ENCODE measurements around the gene ZNF783.

ZNF783 gene

GRCh38 chr7:149295481-149295850, 33.5 kb downstream of the ZNF783 start:
- no peaks in the 10 kb centered on the region for H4K20me1 ChIP-seq (ENCODE audit: insufficient read depth, low read length)
- H3K27me3 ChIP-seq (ENCODE audit: low read depth, low read length): no peaks in the 10 kb centered on the region
- no peak overlapping the region for H3K4me3 ChIP-seq (ENCODE audit: low read length)
- no peaks in the 10 kb centered on the region for H3K9me3 ChIP-seq (ENCODE audit: insufficient read depth, low read length)
- H3K4me1 ChIP-seq (ENCODE audit: low read length): no peaks in the 10 kb centered on the region
- H3K79me2 ChIP-seq (ENCODE audit: low read length): no peaks in the 10 kb centered on the region
- H3K27ac ChIP-seq (ENCODE audit: low read length): no peak overlapping the region
- TF ChIP-seq EZH2phosphoT487 (IDR thresholded peaks at IDR 0.05; ENCODE audit: low read depth): no peak
- TF ChIP-seq CTCF (IDR thresholded peaks at IDR 0.05; ENCODE audit: low read depth, low read length): no peak
- no peak overlapping the region for H2AFZ ChIP-seq (ENCODE audit: low read depth, low read length)
- peaks cover 38% of the 10 kb centered on the region for H3K36me3 ChIP-seq (replicated peaks; ENCODE audit: low read depth, low read length)
- H3K4me2 ChIP-seq (ENCODE audit: low read length): no peak overlapping the region
- no peak overlapping the region for H3K9ac ChIP-seq (ENCODE audit: low read length)

- H3K36me3 ChIP-seq (replicated peaks; ENCODE audit: low read depth, low read length): peaks cover 38% of the 10 kb centered on the region
- H3K27me3 ChIP-seq (ENCODE audit: low read depth, low read length): no peaks in the 10 kb centered on the region
- H3K79me2 ChIP-seq (ENCODE audit: low read length): no peaks in the 10 kb centered on the region
- H3K9me3 ChIP-seq (ENCODE audit: insufficient read depth, low read length): no peaks in the 10 kb centered on the region
- no peaks in the 10 kb centered on the region for H3K4me1 ChIP-seq (ENCODE audit: low read length)
- H3K4me2 ChIP-seq (ENCODE audit: low read length): no peak overlapping the region
- no peak for TF ChIP-seq EZH2phosphoT487 (IDR thresholded peaks at IDR 0.05; ENCODE audit: low read depth)
- no peak for TF ChIP-seq CTCF (IDR thresholded peaks at IDR 0.05; ENCODE audit: low read depth, low read length)
- no peak overlapping the region for H3K4me3 ChIP-seq (ENCODE audit: low read length)
- H3K27ac ChIP-seq (ENCODE audit: low read length): no peak overlapping the region
- H2AFZ ChIP-seq (ENCODE audit: low read depth, low read length): no peak overlapping the region
- no peak overlapping the region for H3K9ac ChIP-seq (ENCODE audit: low read length)
- H4K20me1 ChIP-seq (ENCODE audit: insufficient read depth, low read length): no peaks in the 10 kb centered on the region
Measured at GRCh38 chr7:149296368-149296767, 34.4 kb downstream of the ZNF783 start.

GRCh38 chr7:149297034-149297755, 35.2 kb downstream of the ZNF783 start:
- no peaks in the 10 kb centered on the region for H4K20me1 ChIP-seq (ENCODE audit: insufficient read depth, low read length)
- H3K27me3 ChIP-seq (ENCODE audit: low read depth, low read length): no peaks in the 10 kb centered on the region
- H3K9ac ChIP-seq (ENCODE audit: low read length): no peak overlapping the region
- H3K36me3 ChIP-seq (replicated peaks; ENCODE audit: low read depth, low read length): peaks cover 38% of the 10 kb centered on the region
- no peaks in the 10 kb centered on the region for H3K79me2 ChIP-seq (ENCODE audit: low read length)
- no peaks in the 10 kb centered on the region for H3K9me3 ChIP-seq (ENCODE audit: insufficient read depth, low read length)
- no peaks in the 10 kb centered on the region for H3K4me1 ChIP-seq (ENCODE audit: low read length)
- H3K4me2 ChIP-seq (ENCODE audit: low read length): no peak overlapping the region
- H3K4me3 ChIP-seq (ENCODE audit: low read length): no peak overlapping the region
- TF ChIP-seq CTCF (IDR thresholded peaks at IDR 0.05; ENCODE audit: low read depth, low read length) (no peak), EZH2phosphoT487 (IDR thresholded peaks at IDR 0.05; ENCODE audit: low read depth) (no peak)
- H3K27ac ChIP-seq (ENCODE audit: low read length): no peak overlapping the region
- no peak overlapping the region for H2AFZ ChIP-seq (ENCODE audit: low read depth, low read length)

- peak overlapping the region; percentile 53; the same call in 1 of the 2 replicates for H2AFZ ChIP-seq (ENCODE audit: low read depth, low read length)
Measured at GRCh38 chr7:149300620-149301285, 38.8 kb downstream of the ZNF783 start.

More at GRCh38 chr7:149300620-149301285, 38.8 kb downstream of the ZNF783 start:
- H3K9me3 ChIP-seq (ENCODE audit: insufficient read depth, low read length): no peaks in the 10 kb centered on the region
- H3K27ac ChIP-seq (ENCODE audit: low read length): no peak overlapping the region
- peaks cover 16% of the 10 kb centered on the region for H3K36me3 ChIP-seq (replicated peaks; ENCODE audit: low read depth, low read length)
- no peak overlapping the region for H3K4me2 ChIP-seq (ENCODE audit: low read length)
- H4K20me1 ChIP-seq (ENCODE audit: insufficient read depth, low read length): no peaks in the 10 kb centered on the region
- H3K9ac ChIP-seq (ENCODE audit: low read length): no peak overlapping the region
- no peak overlapping the region for H3K4me3 ChIP-seq (ENCODE audit: low read length)
- no peaks in the 10 kb centered on the region for H3K4me1 ChIP-seq (ENCODE audit: low read length)
- no peaks in the 10 kb centered on the region for H3K27me3 ChIP-seq (ENCODE audit: low read depth, low read length)
- no peaks in the 10 kb centered on the region for H3K79me2 ChIP-seq (ENCODE audit: low read length)
- TF ChIP-seq CTCF (IDR thresholded peaks at IDR 0.05; ENCODE audit: low read depth, low read length) (no peak), EZH2phosphoT487 (IDR thresholded peaks at IDR 0.05; ENCODE audit: low read depth) (no peak)

Data from OCI-LY3 (cell line).